HG03571 (cell line): ENCODE data around the gene GPR27.

Experiments used
- ATAC-seq: cut with Tn5 transposase; IDR thresholded peaks from one replicate; pipeline ENCODE4 v1.9.1; 2021; ENCODE audit not compliant: unreplicated experiment

The GPR27 gene

DNA sequence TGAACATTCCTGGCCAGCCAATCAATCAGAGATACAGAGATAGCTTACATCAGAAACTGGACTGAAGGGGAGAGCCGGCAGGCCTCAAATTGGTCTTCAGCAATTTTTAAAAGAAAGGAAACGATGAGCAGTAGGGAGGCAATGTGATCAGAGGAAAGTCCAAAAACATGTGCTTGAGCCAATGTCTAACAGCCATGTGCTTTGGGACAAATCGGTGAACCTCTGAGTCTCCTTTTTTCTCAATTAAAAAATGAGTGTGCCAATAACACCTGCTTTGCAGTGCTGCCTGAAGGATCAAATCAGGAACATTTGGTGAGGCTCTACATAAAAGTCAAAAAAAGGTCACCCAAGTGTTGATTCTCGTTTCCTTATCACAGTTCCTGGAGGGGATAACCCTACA lies 21.0 kb upstream of the GPR27 start:
- no peak for ATAC-seq

DNA sequence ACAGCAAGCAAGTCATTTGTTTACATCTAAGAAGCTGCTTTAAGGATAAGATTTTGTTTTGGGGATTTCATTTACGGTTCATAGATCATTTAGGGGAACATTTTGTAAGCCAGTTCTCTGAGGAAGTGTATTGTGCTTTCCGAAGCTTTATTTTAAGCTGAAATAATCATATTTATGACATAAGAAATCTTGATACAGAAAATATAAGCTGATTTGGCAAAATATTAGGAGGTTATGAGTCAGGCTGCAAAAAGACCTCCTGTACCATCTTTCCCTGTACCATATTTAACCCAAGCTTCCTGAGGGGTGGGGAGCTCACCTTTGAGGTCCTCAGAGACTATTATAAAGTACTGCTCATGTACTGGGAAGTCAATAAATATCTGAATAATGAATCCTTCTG lies 20.3 kb upstream of the GPR27 start:
- no peak for ATAC-seq

DNA sequence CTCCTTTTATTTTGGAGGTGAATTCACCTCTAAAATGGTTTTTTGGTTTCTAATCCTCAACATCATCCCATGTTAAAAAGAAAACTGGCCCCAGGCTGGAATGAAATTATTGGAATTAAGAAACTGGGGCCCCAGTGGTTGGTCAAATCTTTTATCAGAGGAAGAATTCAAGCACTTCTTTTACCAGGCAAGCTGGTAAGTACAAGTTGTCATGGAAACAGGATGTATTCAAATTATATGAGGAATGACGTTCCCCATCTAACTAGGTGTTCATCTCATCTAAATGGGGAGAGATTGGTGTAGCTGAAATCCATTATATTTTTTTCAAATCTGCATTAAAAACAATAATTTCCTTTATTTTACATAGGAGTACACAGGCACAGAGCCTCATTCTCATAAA lies 18.8 kb upstream of the GPR27 start:
- no peak for ATAC-seq

DNA sequence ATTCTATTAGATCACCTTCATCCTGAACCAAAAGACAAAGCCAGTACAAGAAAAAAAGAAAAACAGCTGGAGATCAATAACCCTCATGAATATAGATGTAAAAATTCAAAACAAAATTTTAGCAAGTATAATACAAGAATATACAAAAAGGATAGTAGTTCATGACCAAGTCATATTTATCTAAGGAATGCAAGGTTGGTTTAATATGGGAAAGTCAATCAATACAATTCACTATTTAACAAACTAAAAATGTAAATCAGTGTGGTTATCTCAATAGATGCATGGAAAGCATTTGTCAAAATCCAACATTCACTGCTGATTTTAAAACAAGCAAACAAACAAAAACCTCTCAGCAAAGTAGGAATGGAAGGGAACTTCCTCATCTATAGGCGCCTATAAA lies 11.0 kb upstream of the GPR27 start:
- ATAC-seq = no peak

DNA sequence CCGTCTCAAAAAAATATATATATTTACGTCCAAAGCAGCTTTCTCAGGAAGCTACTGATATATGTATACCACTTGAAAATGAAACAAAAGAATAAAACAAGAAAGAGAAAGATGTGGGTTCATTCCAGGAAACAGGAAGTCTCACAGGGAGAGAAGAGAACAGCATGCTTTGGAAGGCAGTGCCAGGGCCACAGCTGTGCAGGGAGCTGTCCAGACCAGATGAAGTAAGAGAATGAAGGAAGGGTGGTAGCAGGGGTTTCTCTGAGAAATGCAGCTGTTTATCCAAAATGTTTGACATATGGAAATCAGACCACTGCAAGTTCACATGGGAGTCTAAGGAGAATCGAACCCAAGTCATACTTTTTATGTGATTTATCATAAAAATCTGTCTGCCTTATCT lies 8.9 kb upstream of the GPR27 start:
- ATAC-seq = no peak

DNA sequence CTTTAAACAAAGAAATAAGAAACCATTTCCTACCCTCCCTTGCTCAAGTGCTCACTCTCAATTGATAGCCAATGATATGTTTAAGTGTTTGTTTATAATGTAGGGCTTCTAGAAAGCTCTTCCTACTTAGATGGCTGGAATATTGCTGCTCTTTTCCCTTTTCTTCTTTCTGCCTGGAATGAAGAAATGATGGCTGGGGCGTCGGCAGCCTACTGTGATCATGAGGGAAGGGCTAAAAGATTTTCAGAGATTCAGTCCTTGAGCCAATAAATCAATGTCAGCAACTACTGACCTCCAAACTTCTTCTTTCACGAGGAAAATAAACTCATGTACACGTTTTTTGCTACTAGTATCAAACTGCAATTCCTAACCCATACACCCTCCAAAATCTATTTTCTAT lies 2.1 kb upstream of the GPR27 start:
- no peak for ATAC-seq

DNA sequence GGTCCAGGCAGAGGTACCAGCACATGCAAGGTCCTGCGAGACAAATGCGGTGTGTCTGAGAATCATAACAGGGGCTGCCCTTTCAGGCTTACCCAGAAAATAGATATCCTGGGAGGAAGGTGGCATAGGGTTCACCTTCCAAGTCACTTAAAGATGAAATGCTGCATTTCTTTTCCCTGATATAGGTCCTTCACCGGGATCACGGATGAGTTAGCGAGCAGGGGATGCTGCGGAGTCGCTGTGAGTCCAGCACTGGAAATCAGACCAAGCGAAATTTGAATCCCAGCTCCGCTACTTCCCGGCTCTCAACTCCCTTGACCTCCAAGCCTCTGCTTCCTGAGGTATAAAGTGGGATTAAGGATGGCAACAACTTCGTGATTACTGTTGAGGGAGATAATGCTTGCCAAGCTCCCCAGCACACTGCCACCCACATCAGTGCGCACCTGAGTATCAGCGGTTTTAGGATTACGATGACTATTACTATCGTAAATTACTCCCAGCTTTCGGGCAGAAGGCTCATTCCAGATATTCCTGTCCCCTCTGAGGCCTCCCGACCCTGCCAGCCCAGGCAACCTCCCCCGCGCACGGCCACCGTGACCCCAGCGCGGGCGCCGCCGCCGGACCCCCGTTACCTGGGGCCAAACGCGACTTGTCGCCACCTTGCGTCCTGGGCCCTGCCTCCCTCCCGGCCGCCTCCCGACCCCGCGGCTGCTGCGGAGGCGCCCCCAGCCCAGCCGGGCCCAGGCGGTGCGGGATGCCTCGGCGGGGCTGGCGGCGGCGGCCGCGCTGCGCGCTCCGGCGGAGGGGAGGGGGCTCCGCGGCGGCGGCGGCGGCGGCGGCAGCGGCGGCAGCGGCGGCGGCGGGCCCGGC lies 589 bp upstream of the GPR27 start:
- ATAC-seq = no peak

DNA sequence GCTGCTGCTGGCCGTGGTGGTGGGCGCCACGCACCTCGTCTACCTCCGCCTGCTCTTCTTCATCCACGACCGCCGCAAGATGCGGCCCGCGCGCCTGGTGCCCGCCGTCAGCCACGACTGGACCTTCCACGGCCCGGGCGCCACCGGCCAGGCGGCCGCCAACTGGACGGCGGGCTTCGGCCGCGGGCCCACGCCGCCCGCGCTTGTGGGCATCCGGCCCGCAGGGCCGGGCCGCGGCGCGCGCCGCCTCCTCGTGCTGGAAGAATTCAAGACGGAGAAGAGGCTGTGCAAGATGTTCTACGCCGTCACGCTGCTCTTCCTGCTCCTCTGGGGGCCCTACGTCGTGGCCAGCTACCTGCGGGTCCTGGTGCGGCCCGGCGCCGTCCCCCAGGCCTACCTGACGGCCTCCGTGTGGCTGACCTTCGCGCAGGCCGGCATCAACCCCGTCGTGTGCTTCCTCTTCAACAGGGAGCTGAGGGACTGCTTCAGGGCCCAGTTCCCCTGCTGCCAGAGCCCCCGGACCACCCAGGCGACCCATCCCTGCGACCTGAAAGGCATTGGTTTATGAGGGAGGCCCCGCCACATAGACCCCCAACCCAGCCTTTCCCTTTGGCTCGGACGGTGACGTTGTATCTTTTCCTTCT lies 1.1 kb downstream of the GPR27 start:
- no peak for ATAC-seq

DNA sequence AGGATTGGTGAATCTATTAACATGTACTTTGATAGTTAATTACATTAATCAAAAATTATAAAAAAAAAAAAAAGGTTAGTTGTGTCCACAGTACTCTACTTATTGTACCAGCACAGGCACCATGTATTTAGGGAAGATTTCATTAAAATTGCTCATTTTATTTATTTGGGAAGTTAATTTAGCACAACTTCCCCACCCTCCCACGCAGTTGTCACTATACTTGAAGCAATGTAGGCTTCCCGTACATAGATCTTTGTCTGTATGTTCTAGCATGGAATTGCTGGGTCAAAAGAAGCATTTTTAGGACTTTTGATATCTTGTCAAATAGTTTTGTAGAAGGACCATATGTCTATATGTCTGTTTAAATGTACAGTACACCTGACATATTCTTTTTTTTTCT lies 4.4 kb downstream of the GPR27 start:
- ATAC-seq = no peak

DNA sequence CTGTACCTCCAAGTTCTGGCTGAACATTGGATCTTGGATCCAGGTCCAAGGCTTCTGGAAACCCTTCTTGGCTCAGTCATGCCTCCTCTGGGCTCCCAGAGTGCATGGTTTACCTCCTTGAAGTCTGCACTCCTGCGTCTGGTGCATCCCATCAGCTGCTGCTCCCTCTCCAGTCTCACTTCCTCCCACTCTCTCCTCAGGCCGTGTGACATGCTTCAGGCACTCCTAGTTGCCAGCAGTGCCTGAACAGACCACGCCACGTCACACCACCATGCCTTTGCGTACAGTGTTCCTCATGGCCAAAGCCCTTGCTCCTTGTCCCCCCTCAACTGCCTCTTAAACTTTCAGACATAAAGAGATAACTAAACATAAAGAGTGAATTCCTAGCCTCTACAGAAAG lies 5.7 kb downstream of the GPR27 start:
- no peak for ATAC-seq

DNA sequence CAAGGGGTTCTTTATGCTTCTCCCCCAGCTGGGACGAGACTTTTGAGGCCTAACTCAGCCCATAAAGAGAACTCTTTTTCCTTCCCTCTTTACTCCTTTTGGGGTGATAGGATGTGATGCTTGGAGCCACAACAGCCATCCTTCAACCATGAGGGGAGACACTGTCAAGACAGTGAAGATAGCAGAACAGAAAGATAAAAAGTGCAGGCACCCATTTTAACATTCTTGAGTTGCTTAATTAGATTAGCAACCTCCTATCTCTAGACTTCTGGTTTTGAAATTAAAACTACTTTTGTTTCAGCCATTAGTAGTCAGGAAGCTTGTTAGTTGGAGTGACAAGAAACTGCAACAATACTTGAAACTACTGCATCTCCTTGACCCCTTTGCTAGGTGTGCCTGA lies 6.5 kb downstream of the GPR27 start:
- no peak for ATAC-seq

DNA sequence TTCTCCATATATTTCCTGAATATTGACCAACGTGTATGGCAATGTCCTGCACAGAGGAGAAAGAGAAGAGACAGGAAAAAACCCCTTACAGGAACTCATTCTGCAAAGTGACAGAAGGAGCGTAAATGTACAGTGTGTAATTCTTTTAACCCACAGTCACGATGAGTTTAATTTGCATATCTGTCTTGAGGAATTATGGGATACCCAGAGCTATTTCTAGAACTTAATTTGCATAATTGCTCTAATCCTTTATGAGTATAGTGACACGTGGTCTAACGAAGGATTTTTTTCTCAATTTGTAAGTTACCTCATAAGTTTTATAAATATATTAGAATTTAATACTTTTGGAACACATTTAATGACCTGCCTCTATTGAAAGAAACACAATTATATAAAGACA lies 9.8 kb downstream of the GPR27 start:
- ATAC-seq = no peak

DNA sequence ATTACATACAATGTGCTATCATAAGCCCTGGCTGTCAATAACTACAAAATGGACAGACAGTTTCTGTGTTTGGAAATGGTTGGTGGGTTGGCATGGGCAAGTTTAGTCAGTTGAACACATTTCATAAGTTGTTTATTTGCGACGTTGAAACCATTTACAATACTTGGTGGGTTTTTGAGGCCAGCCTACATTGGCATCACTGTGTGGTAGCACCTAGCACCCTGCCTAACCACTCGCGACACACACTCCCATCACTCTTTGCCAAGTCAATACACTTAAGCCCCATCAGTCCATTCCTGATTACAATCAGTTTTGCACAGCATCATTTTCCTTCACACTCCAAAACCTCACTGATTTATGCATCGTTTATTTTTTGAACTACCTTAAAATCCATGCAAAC lies 17.5 kb downstream of the GPR27 start:
- no peak for ATAC-seq

DNA sequence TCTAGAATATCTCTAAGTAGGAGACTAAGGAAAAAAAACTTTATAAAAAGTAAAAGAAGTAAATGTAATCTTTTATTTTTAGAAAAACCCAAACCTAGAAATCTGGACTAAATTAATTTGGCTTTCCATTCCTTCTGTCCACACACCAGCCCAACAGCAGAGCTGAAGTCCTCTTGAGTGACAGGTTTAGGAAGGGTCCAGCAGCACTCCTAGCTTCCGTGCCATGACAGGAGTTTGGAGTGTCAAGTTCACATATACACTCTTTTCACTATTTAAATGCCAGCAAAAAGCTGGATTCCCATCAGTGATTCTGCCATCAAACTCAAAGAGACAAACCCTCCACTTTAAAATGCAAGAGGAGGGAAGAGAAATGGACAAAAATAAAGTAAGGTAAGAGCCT lies 18.2 kb downstream of the GPR27 start:
- no peak for ATAC-seq

DNA sequence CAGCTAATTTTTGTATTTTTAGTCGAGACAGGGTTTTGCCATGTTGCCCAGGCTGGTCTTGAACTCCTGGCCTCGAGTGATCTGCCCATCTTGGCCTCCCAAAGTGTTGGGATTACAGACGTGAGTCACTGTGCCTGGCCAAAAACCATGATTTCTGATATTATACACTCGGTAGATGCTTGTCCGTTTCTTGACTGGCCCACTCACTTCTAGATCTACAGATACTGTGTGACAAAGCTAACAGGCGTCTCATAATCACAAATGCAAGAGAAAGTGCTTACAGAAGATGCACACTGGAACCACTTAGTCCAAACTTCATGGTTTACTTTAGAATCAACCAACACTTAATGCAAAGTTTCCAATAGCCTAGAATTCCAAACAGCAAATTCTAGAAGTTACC lies 22.9 kb downstream of the GPR27 start:
- no peak for ATAC-seq

DNA sequence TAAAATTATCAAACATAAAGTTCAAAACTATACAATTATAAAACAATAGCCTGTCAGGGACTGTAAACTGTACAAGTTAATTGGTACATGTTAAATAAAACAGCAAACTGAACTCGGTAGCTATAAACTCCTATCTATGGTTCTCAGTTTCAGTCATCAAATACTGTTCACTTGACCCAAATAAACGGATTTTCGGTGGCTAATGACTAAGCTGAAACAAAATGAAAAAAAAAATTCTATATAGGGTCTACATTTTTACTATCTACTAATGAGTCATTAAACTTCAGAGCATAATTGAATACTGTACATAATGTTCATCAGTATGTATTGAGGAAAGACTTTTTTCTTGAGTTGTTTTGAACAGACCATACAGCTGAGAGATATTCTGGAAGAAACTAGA lies 24.7 kb downstream of the GPR27 start:
- ATAC-seq = no peak

DNA sequence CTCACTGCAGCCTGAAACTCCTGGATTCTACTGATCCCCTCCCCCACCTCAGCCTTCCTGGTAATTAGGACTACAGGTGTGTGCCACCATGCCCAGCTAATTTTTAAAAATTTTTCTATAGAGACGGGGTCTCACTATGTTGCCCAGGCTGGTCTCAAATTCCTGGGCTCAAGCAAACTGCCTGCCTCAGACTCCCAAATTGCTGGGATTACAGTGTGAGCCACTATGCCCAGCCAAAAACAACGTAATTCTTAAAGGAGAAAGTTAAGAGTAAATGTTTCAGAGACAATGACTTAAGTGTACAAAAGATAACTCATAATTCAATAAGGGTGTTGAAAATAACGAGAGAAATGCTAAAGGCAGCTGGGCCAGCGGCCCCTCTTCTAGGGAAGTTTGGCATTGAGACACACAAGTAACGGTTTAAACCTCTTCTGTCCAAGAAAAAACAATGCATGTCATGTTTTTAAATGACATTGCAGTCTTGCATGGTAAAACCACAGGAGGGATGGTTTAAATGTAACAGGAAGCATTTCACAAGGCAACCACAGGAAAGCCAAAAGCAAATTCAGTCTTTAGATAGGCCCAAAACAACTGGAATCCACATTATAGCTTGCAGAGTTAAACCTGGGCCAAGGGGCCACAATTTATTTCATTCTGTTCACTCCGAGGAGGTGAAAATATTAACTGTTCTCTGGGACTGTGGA lies 26.2 kb downstream of the GPR27 start:
- ATAC-seq = no peak

DNA sequence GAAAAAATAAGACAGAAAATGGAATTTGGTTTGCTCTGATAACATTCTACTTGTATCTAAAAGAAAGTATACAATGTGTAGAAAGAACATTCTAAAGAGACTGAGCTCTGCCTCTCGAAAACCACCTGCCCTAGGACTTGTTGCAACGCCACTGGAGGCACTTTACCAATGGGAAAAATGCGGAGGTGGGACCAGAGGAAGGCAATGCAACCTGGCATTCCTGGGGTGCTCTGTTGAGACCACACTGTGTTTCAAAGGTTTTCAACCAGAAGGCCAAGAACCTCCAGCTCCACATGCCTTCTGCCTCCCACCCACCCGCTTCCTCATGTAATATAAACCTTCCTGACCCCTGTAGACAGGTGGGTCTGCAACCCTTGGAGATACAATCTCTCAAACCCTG lies 26.8 kb downstream of the GPR27 start:
- no peak for ATAC-seq

DNA sequence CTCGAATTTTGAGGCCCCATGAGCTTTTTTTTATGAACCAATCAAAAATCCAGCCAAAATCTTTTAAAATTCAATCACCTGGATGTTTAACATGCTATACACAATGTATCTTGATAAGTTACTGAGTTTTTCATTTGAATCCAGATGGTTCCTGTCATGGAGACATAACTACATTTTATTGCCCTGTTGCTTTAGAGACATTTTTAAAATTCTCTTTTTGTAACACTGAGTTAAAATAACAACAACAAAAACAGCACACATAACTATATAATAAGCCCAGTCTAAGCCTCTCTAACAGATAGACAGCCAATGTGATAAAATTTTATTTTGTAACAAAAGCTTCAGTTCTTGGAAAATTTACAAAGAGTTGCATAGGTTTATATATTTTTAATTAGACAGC lies 29.5 kb downstream of the GPR27 start:
- ATAC-seq = no peak

DNA sequence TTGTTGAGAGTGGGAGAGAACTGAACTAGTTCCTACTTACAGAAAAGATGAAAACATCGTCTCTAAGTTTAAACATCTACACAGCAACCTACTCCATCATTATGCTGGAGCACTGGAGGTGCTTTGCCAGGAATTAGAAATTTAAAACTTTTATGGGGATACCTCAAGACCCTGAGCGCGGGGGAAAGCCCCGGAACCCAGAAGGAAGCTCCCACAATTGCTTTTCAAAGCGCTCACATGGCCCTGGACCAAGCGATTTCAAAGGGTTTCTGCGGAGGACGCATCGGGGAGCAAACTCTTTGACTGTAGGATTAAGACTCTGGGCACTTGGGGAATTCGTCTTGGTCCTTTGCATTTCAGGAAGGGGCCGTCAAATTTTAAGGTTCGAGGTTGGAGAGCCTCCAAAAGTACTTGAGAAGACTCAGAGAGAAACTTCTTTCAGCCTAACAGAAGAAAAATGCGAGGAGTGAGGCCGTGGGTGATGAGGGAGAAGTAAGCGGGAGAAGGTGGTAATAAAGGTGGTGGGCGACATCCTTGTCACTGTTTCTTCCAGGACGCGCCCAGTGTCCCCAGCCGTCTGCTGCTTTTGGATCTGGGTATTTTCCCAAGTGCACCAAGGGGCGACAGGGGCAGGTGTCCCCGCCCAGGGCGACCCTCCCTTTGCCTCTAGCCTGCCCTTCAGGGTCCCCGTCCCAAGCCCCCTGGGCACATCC lies 30.7 kb downstream of the GPR27 start:
- no peak for ATAC-seq

DNA sequence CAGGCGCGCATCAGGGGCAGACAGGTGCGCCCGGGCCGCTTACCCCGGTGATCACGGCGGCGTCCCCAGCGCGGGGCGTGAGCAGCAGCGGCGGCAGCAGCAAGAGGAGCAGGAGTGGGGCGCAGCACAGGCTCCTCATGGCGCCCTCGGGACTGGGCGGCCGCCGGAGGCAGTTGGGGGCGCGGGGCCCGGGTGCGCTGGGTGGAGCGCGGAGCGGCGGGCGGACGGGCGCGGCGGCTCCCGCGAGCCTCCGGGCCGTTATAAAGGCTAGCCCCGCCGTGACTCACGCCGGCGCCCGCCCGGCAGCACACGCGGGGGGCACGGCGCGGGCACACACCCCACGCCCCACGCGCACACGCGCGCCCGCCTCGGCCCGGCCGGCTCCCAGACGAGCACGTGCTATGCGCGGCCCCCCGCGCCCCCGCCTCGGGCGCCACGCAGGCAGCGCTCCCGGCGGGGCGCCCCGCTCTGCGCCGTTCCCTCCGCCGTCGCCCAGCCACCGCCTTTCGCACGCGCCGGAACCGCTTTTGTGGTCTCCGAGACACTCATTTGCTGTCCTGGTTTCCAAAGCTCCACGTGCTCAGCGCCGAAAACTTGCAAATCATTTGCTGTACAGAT lies 31.4 kb downstream of the GPR27 start, which contains the start of gene PROK2:
Gene PROK2, minus strand, starts transcription at position 235 of the 618 bp plus-strand sequence. Its CDS starts 96 bp downstream, at position 139.
- no peak for ATAC-seq
